ENCODE data around the gene TMEM156.
A peak's percentile ranks its signal among the peaks of the same experiment; 100 is the strongest.

TMEM156 gene

DNA sequence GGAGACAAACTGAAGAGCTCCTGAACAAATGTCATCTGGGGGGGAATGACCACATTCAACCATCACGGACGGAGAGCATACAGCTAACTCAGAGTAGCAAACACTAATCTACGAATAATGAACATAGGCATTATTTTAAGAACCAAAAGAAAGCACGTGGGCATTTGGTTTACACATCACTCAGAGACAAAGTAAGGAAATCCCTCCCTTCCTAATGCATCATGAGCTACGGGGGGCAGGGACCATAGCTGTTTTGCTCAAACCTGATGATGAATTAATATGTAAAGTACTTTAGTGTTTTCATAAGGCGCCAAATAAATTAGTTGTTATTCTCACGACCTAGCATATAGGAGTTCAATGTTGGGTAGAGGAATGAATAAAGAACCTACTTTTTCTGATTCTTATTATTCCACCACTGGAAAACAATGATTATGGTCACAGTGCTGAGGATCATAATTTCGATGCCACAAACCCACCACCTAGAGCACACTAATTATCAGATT is 11.7 kb upstream of the TMEM156 start:
- Histone ChIP-seq H3K27ac (peak overlapping the region; percentile 87), H3K4me1 (ENCODE audit: control insufficient read depth in 1 of 2, insufficient read depth in 1 of 2, low read depth in 1 of 2, low read length in 1 of 2) (peaks cover 22 to 29% of the 10 kb centered on the region in 2 experiments), H3K27me3 (peaks cover 7% of the 10 kb centered on the region), H3K4me3 (ENCODE audit: low read depth in 1 of 2, low read length in 1 of 2) (peak overlapping the region; percentile 70 to 87), H3K36me3 (no peaks in the 10 kb centered on the region), H3K9me3 (no peaks in the 10 kb centered on the region)
- TF ChIP-seq, protein P1, sequence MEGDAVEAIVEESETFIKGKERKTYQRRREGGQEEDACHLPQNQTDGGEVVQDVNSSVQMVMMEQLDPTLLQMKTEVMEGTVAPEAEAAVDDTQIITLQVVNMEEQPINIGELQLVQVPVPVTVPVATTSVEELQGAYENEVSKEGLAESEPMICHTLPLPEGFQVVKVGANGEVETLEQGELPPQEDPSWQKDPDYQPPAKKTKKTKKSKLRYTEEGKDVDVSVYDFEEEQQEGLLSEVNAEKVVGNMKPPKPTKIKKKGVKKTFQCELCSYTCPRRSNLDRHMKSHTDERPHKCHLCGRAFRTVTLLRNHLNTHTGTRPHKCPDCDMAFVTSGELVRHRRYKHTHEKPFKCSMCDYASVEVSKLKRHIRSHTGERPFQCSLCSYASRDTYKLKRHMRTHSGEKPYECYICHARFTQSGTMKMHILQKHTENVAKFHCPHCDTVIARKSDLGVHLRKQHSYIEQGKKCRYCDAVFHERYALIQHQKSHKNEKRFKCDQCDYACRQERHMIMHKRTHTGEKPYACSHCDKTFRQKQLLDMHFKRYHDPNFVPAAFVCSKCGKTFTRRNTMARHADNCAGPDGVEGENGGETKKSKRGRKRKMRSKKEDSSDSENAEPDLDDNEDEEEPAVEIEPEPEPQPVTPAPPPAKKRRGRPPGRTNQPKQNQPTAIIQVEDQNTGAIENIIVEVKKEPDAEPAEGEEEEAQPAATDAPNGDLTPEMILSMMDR (IDR thresholded peaks at IDR 0.05), result no peak

DNA sequence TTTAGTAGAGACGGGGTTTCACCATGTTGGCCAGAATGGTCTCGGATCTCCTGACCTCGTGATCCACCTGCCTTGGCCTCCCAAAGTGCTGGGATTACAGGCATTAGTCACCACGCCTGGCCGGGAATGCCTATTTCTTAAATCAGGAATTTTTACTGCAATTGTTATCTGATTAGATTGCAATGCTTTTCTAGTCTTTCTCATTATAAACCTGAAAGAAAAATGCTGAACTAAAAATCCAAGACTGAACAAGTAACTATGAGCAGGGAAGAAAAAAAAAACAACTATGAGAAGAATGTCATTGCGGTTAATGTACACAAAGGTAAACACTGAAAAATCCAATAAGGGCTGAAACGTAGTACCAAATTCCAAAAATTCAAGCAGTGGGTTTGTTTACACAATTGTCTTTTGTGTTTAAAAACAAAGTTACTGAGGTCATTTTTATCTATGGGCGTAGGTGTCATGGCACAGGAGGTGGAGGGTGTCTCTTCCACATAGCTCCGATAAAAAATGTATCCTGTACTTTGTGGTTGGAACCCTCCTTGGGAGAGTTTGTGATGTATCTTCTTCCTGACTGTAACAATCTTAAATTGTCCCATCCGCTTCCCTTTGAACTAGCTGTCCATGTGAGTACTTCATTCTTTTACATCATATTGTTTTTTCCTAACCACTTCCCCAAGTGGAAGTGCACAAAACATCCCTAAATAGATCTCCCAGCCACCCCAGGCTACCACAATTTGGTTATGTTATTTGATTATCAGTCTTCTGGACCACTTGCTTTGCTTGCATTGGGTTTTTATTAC is 11.1 kb upstream of the TMEM156 start:
- Histone ChIP-seq H3K27ac (peak overlapping the region; percentile 87), H3K9me3 (no peaks in the 10 kb centered on the region), H3K36me3 (no peaks in the 10 kb centered on the region), H3K27me3 (peaks cover 7% of the 10 kb centered on the region), H3K4me1 (ENCODE audit: control insufficient read depth in 1 of 2, insufficient read depth in 1 of 2, low read depth in 1 of 2, low read length in 1 of 2) (peaks cover 22 to 29% of the 10 kb centered on the region in 2 experiments), H3K4me3 (ENCODE audit: low read depth in 1 of 2, low read length in 1 of 2) (peak overlapping the region; percentile 70 to 87)
- TF ChIP-seq, protein P1 (IDR thresholded peaks at IDR 0.05), result no peak

DNA sequence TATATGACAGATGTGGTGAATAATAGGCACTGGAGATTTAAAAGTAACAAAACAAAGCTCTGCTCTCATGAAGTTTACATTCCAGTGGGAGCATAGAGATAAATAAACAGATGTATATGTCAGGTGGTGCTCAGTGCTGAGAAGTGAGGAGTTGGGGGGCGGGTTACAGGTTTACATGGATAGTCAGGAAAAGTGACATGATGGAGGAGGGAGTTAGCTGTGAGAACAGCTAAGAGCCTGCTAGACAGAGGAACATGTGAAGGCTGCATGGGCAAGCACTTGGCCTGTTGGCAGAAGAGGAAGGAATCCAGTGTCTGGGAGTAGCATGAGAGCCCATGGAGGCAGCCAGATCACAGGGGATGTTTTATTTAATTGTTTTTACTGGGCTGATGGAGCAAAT is 10.2 kb upstream of the TMEM156 start:
- no peak overlapping the region for H3K4me3 ChIP-seq (ENCODE audit: low read depth in 1 of 2, low read length in 1 of 2)
- H3K4me1 ChIP-seq (ENCODE audit: control insufficient read depth in 1 of 2, insufficient read depth in 1 of 2, low read depth in 1 of 2, low read length in 1 of 2), result peaks cover 22 to 29% of the 10 kb centered on the region in 2 experiments
- no peaks in the 10 kb centered on the region for H3K36me3 ChIP-seq
- no peaks in the 10 kb centered on the region for H3K9me3 ChIP-seq
- peaks cover 7% of the 10 kb centered on the region for H3K27me3 ChIP-seq
- TF ChIP-seq, protein P1 (IDR thresholded peaks at IDR 0.05), result no peak
- H3K27ac ChIP-seq, result no peak overlapping the region

DNA sequence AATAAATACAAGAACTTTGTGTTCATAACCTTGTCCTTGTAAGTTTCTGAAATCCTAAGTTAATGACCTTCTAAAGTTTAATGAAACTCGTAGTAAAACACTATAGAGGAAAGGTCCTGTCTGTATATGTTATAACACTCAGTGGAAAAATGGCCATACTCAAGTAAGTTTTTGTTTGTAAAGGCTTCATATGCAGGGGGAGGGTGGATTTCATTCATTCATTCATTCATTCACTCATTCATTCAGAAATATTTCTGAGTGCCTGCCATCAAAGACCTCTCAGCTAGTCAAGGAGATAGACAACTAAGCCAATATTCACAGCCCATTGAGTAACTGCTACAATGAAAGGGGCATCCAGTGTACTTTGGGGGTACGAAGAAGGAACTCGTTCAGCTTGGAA is 6.9 kb upstream of the TMEM156 start:
- Histone ChIP-seq H3K4me1 (ENCODE audit: control insufficient read depth in 1 of 2, insufficient read depth in 1 of 2, low read depth in 1 of 2, low read length in 1 of 2) (peaks cover 13 to 14% of the 10 kb centered on the region in 2 experiments), H3K27me3 (no peaks in the 10 kb centered on the region), H3K9me3 (no peaks in the 10 kb centered on the region), H3K27ac (no peak overlapping the region), H3K4me3 (ENCODE audit: low read depth in 1 of 2, low read length in 1 of 2) (no peak overlapping the region), H3K36me3 (no peaks in the 10 kb centered on the region)
- TF ChIP-seq, protein P1 (IDR thresholded peaks at IDR 0.05), result no peak

DNA sequence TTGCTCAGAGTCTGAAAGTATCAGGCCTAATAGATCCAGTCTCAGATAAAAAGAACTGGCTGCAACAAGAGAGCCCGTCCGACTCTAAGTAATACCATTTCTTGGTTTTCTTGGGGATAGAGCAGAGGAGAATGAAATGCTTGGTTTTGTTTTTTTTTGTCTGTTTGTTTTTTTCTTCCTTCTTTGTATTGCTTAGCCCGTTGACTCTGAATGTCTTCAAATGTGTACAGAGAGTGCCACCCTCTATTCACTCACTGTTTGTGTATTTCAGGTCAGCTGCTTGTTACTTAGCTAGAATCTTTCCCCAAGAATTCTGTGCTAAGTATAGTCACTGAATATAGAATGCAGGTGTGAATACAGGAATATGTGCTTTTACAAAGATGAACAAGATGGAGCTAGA is 5.7 kb upstream of the TMEM156 start:
- no peak overlapping the region for H3K4me3 ChIP-seq (ENCODE audit: low read depth in 1 of 2, low read length in 1 of 2)
- no peaks in the 10 kb centered on the region for H3K9me3 ChIP-seq
- no peaks in the 10 kb centered on the region for H3K27me3 ChIP-seq
- TF ChIP-seq, protein P1 (IDR thresholded peaks at IDR 0.05), result no peak
- peaks cover 2% of the 10 kb centered on the region in 2 experiments for H3K4me1 ChIP-seq (ENCODE audit: control insufficient read depth in 1 of 2, insufficient read depth in 1 of 2, low read depth in 1 of 2, low read length in 1 of 2)
- H3K27ac ChIP-seq, result no peak overlapping the region
- H3K36me3 ChIP-seq, result no peaks in the 10 kb centered on the region
